GM21528 (cell line): ENCODE data around the gene FHIT.
"Not testable (repeated sequence)": the region's sequence is repeated elsewhere in the genome, so short reads cannot be mapped to it uniquely, and the experiment has no call there.

Source experiments
- ATAC-seq: cut with Tn5 transposase; IDR thresholded peaks from one replicate; pipeline ENCODE4 v1.9.1; 2021; ENCODE audit warnings: mild to moderate bottlenecking, moderate library complexity; ENCODE audit not compliant: unreplicated experiment, low FRiP score

FHIT gene

DNA sequence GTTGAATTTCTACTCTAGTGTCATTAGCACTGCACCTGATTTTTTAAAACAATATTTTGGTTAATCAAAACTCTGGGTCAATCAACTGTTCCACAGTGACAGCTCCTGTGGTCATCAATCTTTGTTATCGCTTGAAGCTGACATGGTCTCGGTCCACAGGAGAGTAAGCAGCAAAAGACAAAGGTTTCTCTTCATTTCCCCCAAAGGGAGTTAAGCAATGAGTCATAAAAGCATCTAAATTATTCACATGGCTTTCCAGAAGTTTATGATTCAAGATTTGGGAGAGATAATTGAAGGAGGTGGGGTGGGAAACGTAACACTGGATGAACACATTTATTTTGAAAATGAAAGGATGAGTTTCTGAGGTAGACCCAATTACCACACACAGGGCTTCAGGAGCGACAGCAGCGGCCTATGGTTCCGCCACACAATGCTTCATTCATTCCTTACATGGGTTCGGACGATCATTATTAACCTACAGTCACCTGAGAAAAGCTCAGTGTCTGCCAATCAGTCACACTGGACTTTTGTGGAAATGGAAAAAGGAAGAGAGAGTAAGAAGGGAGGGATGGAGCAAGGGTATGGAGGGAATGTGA is 505.1 kb downstream of the FHIT start:
- ATAC-seq = no peak

DNA sequence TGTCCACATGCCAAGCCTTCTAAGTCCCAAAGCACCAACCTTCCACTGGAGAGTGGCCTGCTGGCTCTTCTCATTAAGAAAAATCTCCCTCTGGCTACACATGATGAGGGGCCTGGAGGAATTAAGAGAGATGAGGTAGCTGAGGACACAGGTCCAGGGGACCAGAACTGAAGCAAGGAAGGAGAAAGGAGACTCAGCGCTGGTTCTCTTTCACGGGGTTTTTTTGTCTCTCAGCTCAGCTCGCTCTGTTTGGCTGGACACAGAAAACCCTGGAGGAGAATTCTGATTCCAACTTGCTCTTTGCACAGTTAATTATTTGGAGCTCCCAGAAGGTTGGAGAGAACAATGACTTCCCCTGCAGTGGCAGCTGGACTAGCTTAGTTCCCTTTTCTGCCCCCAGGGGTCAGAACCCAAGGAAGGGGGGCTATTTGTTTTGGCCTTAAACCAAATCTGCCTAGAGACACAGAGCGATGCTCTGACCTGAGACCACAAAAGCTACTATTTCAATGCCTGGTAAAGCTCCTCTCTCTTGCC is 507.6 kb downstream of the FHIT start:
- ATAC-seq = no peak

DNA sequence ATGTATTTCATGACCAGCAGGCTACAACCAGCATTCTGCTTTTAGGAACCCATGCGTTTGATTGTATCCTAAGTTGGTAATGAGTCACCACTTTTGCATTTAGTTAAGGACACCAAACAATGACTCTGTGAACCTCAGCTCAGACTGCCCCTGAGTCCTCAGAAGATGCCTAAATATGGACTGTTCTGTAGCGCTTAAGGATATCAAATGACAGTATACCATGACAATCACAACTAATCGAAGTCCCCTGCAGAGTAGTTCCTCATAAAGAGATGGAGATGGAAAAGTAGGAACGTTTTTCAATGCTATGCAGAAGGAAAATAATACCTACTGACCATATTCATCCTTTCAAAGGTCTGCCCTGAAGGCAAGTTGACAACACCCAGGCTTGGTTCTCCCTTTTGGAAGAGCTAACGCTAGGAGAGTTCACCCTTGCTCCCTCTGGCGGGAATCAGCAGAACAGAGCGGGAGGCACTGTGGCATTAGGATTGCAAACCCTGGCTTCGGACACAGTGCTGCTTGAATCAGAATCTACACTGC is 508.6 kb downstream of the FHIT start:
- no peak for ATAC-seq

DNA sequence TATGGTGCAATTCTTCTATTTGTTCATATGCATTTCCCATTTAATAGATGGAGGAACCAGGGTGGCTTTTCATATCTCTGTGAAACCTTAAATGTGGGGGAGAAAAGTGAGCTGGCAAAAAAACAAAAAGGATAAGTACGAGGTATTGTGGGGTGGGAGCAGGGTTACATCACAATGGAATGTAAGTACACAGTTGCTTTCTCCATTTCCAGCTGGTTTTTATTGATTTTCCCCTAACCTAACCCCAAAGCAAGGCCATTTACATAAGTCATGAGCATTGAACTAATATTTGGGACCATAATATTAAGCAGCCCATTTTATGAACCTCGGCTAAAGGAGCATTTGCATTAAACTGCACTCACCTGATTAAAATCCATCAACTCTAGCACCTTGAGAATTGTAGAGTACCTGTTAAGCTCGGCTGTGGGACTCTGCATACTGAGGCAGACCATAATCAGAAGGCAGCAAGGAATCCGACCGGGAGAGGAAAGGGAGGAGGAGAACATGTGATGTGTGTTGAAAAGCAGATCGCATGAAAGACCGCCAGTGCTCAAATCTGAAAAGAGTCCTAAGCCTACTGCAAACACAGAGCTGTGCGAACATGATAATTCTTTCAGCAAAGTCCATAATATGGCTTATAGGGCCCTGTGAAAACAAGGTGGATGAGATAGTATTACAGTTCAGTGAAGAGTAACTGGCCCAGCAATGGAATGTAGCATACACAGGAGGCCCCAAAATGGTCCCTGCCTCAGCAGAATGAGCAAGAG is 513.4 kb downstream of the FHIT start:
- no peak for ATAC-seq

DNA sequence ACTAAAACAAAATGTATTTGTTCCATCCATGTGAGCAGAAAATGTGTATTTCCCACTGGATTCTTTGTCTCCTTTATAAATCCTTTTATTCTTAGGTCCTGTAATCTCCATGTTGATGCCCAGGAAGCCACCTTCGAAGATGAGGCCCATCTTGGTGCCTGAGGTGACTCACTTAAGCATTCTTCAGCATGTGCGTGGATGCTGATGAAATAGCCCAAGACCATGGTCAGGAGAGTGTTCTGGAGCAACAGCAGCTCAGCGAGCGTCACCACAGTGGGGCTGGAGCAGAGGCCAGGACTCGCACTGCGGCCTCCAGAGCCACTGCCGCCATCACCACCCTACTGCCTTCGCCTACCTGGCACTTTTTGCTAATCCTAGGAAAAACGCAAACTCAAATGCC is 520.9 kb downstream of the FHIT start:
- ATAC-seq = no peak

DNA sequence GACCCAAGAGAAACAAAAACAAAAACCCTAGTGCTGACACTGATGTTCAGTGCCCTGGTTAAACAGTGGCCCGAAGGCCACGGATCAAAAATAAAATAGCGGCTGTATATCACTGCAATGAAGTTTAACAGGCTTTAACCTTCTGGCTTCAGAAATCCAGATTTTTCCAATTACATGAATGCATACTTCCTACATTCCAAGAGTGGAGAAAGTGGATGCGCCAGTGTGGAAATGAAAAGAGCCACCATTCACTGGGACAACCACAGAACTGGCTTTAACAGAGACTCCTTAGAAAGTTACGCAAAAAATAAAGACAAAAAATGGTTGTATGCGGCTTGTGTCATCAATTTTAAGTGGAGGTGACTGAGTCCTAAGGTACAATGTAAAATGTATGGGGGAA is 522.2 kb downstream of the FHIT start:
- no peak for ATAC-seq

DNA sequence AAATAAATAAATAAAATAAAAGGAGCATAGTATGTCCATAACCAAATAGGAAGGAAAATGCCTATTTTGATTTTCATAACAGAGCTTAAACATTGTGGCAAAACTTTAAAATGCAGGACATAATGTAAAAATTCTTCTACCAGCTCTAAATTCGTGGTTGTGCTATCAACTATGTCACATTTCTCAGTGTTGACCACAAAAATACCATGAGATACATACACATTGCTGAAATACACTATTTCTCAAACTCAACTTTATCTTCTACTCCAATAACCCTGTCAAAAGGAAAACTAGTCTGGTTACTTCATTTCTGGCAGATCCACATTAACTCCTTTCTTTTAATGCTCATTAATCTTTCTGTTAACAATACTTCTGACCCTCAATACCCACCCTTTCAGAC is 523.2 kb downstream of the FHIT start:
- ATAC-seq = no peak

DNA sequence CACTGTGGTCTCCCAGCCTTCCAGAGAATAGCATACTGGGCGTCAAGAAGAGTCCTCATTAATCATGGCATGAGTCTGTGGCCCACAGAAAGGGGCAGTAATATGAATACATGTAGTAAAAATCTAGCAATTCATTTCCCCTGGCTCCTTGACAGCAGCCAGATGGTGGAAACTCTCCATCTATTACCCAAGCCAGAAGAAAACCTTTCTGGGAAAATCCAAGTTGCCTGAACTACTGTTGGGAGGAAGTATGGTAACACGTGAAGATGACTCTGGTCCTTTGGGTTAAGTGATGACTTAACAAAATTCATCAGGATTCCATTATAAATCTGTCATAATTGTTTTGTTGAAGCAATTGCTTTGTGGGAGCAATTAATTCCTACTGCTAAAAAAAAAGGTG is 530.5 kb downstream of the FHIT start:
- ATAC-seq = no peak

DNA sequence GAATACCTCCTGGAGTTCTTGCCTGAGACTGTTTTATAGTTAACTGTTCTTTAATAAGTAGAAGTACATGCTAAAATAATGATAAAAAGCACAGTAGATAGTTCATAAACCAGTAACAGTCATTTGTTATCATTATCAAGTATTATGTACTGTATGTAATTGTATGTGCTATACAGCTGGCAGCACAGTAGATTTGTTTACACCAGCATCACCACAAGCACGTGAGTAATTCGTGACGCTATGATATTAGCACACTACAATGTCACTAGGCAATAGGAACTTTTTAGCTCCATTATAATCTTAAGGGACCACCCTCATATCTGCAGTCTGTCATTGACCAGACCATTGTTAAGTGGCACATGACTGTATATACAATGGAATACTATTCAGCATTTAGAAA is 534.7 kb downstream of the FHIT start:
- ATAC-seq = no peak

DNA sequence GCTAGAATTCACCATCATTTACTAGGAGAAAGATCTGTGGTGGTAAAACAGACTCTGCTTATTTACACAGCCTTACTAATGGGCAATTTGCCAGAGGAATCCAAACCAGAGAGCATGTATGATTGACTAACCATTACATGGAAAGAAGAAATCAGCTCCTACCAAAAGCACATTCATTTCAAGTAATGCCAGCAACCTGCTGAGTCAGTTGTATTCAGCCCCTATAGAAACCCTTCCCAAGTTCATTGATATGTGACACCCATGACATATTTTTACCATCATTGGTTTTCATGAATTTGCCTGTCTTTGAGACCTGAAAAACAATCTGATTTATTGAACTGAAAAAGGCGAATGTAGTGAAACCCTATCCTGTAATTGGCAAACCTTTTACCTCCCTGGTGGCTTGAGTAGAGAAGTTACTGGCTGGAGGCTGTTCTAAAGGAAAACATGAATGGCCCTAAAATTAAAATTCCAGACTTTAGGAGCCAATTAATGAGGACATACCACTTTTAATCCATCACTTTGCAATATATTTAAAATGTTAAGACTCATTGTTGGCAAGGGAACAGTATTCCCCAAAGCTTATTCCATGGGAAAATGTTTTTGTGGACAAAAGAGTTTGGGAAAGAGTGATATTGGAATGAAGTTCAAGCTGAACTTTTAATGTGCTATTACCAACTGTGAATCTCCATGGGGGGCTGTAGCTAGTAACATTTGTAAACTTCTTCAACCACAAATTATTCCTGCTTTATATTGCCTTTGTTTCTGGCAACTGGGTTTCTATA is 542.9 kb downstream of the FHIT start:
- no peak for ATAC-seq

DNA sequence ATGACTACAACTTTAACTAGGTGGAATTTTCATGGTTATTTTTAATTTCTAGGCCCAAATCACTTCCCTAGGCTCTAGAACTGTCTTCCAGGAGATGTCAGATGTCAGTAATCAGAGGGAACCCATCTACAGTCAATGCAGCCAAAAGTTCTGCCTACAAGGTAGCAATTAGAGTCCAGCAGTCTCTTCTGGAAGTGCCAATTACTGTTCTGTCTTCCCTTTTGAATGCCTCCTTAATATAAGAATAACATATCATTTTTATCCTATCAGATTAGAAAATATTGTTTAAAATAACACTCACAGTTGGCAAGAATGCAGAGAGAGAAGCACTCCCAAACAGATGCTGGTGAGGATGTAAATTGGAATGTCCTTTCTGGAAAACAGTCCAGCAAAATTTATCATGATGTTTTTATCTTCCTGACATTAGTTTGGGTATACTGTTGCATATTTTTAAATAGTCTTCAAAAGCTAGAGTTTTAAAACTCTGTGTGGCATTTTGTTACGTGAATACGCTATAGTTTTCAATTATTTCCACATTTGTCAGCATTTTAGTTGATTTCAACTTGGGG is 543.7 kb downstream of the FHIT start:
- no peak for ATAC-seq

DNA sequence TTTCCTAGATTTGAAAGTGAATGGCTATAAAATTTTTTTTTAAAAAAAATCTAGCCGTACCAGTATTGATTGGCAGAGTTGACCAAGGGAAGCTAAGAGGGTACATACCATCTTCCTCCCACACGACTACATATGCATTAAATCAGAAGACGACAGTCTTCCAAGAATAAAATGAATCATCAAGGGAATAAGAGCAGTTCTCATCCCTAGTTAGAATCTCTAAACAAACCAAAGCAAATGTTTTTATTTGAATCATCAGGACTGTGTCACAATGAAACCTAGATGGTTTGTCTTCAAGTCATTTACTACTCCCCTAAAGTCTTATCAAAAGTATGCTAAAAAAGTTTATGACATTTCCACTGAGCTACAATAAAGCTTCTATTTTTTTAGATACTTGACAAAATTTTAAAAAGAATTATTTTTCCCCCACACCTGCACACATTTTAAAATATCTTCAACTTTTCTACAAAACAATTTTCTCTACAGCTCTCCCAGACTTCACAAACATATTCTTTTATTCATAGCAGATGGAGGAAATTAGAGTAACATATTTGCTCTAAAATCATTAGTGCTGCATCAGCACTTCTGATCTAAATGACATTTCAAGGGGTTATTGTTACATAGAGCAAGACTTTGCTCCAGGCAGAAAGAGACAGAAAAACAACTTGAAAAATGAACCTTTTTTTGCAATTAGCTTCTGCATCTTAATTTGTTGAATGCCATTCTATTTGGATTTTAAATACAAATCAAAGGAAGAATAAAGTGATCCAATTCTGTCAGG is 547.1 kb downstream of the FHIT start:
- no peak for ATAC-seq

DNA sequence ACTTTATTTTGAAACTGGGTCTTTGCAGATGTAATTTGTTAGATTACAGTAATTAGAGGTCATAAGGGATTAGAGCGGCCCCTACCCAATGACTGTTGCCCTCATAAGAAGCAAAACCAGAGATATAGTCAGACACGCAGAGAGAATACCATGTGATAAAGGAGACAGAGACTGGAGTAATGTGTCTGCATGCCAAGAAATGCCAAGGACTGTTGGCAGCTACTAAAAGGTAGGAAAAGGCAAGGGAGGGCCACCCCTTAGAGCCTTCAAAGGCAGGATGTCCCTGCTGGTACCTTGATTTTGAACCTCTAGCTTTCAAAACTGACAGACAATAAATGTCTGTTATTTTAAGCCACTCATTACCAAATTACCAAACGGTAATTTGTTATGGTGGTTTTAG is 548.2 kb downstream of the FHIT start:
- ATAC-seq = no peak

DNA sequence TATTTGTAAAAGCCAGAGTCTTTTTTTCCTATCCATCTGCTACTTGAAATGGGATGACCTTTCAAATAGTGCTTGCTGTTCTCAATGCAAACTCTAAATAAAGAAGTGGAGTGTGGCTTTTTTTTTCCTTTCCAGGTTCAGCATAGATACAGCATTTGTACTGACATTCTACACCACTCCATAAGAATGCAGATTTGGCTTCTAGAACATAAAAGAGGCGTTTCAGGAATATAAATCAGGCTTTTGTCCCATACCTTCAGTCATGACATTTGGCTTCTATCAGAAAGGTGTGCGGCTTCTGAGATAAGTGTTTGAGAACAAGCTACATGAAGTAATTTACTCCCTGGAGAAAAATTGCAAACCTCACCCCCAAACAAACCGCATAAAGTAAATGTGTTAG is 553.1 kb downstream of the FHIT start:
- ATAC-seq = no peak

DNA sequence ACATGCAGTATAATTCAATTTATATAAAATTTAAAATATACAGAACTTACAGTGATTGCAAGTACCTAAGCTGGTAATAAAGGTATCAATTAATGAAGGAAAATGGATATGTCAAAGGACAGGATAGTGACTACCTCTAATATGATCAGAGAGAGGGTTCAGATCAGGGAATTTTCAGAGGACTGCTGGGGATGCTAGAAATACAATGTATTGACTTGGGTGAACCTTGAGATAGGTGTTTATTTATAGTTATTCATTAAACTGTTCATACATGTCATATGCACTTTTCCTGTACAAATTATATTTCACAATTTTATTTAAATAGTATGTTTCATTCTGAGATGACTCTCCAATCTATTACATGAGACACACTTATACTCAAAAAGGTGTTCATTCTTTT is 554.1 kb downstream of the FHIT start:
- ATAC-seq = no peak

DNA sequence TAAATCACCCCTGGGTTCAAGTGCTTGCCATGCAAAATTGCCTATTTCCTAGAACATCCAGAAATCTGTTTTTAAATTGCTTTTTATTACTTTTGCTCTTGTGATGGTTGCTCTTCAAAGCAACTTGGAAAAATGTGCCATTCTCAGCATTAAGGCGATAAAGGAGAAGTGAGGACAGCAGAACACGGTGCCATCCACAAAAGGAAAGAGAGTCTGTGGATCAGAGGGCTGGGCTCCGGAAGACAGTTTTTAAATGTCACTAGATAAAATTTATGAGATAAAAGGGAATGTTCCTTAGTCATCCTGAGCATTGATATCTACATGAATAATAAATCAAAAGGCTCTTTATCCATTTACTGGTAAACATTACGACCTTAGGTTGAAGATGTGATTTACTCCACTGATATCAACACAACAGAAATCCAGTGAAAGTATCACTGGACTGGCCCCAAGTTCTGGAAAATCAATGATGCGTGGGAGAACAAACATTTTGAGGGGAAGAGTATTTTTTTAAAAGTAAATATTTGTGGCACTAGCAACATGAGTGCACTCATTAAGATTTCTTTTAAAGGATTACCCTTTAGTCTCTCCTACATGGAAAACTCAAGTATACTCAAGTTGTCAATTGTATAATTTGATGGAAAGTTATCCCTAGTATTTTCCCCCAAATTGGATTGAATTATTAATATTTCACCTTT is 554.7 kb downstream of the FHIT start:
- no peak for ATAC-seq

DNA sequence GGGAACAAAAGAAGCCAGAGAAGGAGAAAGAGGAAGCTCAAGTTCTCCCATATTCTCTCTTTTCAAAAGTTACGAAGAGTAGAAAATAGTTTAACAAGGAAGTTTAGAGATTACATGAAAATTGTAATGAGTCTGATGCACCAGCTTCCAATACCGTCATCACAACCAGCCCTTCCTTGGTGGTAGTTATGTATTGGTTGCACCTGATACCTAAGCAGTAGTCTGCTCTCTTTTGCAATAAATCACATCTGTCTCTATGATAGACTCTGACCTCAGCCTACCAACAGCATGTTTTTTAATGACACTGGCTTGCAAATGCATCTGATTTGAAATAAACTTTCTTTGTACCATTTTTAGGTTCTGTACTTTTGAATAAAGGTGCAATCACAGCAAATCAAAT is 575.8 kb downstream of the FHIT start:
- ATAC-seq = no peak

DNA sequence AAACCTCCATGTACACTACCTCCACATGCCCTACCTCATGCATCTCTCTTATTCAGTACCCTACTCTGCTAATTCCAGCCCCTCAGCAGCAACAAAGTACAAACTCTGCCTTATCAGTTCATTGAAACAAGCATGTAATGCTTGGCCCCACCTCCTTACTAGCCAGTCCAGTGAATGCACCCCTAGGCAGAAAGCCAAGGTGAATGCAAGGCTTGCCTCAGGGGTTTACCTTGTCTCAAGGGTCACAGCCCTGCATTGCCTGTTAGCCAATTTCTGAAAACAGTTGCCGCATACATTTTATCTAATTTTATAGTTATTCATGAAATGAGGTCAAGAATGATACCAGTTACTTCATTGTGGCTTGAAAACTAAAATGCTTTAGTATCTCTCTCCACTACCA is 576.4 kb downstream of the FHIT start:
- ATAC-seq = no peak

DNA sequence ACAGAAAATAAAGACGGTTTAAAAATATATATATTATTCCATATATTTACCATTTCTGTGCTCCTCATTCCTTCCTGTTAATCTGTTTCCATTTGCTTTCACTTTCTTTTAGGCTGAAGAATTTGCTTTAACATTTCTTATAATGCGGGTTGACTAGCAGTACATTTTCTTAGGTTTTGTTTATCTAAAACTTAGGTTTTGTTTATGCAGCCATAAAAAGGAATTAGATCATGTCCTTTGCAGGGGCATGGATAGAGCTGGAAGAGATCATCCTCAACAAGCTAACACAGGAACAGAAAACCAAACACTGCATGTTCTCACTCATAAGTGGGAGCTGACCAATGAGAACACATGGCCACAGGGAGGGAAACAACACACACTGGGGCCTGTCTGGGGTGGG is 578.1 kb downstream of the FHIT start:
- ATAC-seq = no peak

DNA sequence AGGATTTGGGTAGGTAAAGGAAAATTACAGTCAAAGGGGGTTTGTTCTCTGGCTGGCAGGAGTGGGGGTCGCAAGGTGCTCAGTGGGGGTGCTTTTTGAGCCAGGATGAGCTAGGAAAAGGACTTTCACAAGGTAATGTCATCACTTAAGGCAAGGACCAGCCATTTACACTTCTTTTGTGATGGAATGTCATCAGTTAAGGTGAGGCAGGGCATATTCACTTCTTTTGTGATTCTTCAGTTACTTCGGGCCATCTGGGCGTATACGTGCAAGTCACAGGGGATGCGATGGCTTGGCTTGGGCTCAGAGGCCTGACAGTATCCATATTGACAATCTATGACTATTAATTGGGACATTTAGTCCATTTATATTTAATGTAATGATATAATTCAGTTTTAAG is 578.9 kb downstream of the FHIT start:
- not testable (repeated sequence) for ATAC-seq
